AML-193 (cell line): ENCODE measurements around the gene DPY19L3.
"Not testable (repeated sequence)": the region's sequence is repeated elsewhere in the genome, so short reads cannot be mapped to it uniquely, and the experiment has no call there.

ENCODE experiments used
- DNase-seq, 2 experiments: peaks; one replicate each; lab custom pipeline; 2025; lab: John Stamatoyannopoulos, UW

DPY19L3 gene

GRCh38 chr19:32405431-32406160 is at the start of gene DPY19L3:
DPY19L3 (plus strand) TSS chr19:32405770; CDS start chr19:32408254, 2,484 bp downstream.
- DNase-seq, result peak; percentile 83 to 85

DNA sequence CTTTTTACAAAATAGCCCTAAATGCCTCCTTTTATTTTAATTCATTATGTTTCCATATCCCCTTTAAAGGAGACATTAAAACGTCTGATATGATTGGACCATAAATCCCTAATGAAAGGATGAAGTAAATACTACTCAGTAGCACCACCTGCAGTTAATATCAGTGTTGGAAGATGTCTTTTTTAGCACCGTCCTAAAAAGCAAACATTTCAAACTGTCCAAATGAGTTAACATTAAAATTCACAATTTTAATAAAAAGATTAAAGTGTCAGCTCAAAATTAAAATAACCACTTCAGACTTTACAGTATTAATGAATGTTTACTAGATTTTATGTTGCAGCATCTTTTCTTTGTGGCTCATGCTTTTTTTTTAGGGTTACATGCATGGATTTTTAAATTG is 47.9 kb upstream of the DPY19L3 start:
- DNase-seq, result peak in 1 of 2 experiments; percentile 15

DNA sequence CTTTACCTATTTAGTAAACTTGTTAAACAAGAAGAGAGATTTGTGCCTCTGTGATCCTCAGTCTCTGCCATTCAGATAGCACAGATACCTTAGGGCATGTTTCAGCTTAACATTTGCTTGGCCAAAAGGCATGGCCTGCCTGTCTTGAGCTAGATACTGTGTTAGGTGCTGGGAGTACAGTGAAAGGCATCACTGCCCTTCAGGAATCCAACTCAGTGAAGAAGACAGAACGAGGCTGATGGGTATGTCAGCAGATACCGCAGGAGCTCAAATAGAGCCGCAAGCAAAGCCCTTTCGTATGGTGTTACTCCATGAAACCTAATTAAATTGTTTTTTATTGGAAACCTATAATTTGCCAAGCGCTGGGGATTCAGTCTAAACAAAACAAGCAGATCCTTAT is 47.2 kb upstream of the DPY19L3 start:
- no peak for DNase-seq

GRCh38 chr19:32359581-32359980 is 46.0 kb upstream of the DPY19L3 start:
- DNase-seq, result no peak

DNA sequence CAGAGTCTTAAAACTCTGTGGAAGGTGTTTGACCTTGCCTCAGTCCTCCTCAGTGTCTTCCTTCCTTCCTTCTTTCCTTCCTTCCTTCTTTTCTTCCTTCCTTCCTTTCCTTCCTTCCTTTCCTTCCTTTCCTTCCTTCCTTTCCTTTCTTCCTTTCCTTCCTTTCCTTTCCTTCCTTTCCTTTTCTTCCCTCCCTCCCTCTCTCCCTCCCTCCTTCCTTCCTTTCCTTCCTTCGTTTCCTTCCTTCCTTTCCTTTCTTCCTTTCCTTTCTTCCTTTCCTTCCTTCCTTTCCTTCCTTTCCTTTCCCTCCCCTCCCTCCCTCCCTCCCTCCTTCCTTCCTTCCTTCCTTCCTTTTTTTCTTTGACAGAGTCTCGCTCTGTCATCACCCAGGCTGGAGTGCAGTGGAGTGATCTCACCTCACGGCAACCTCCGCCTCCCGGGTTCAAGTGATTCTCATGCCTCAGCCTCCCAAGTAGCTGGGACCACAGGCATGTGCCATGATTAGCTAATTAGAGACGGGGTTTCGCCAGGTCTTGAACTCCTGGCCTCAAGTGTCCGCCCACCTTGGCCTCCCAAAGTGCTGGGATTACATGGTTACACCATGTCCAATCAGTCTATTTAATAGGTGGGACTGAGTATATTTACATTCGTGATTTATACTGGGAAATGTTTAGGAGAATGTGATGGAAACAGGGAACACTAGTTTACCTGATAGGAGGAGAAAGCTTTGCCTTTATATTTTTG is 43.8 kb upstream of the DPY19L3 start:
- DNase-seq, result no peak

- DNase-seq, result no peak
These were observed 43.3 kb upstream of the DPY19L3 start for GRCh38 chr19:32362318-32362691.

- DNase-seq, result no peak
These were observed 42.4 kb upstream of the DPY19L3 start for GRCh38 chr19:32363175-32363574.

- no peak for DNase-seq
These were observed 41.9 kb upstream of the DPY19L3 start for GRCh38 chr19:32363632-32364031.

DNA sequence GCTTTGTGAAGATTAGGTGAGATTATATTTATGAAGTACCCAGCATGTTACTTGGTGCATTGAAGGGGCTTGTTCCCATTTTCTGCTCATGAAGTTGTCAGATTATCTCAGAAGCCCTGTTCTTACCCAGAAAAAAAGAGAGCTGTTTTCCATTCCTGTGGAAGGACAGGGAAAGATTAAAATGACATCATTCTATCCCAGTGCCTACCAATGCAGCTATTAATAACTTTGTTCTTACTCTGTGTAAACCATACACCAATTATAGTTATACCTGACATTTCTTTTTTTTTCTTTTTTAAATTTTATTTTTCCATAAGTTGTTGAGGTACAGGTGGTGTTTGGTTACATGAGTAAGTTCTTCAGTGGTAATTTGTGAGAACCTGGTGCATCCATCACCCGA is 41.5 kb upstream of the DPY19L3 start:
- DNase-seq, result no peak

- DNase-seq, result no peak
These were observed 38.5 kb upstream of the DPY19L3 start for GRCh38 chr19:32367063-32367462.

GRCh38 chr19:32367948-32368536 is 37.5 kb upstream of the DPY19L3 start:
- DNase-seq, result no peak

DNA sequence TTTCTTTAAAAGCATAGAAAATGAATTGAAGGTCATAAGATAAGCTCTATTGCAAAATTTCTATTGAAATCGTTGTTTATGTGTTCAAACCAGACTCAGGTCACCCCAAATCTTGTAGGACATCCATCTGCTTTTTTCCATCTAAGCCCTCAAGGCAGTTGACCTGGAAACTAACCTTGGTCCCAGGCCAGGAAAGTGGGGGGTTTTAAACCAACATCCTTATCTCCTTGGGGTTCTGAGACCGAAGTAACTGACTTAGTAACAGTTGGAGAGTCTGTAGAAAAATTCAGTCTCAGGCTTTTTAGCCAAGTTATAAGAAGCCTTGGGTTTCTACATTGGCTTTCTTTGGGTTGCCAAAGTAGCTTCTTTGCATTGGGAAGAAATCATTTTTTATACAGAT is 36.8 kb upstream of the DPY19L3 start:
- no peak for DNase-seq

GRCh38 chr19:32372726-32373517 is 32.6 kb upstream of the DPY19L3 start:
- DNase-seq, result no peak

GRCh38 chr19:32373585-32374295 is 31.8 kb upstream of the DPY19L3 start:
- DNase-seq, result no peak

- not testable (repeated sequence) for DNase-seq
These were observed 31.2 kb upstream of the DPY19L3 start for GRCh38 chr19:32374362-32374761.

DNA sequence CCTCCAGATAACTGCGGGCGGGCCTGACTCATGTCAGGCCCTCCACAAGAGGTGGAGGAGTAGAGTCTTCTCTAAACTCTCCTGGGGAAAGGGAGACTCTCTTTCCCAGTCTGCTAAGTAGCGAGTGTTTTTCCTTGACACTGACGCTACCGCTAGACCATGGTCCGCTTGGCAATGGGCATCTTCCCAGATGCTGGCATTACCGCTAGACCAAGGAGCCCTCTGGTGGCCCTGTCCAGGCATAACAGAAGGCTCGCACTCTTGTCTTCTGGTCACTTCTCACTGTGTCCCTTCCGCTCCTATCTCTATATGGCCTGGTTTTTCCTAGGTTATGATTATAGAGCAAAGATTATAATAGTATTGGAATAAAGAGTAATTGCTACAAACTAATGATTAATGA is 28.5 kb upstream of the DPY19L3 start:
- DNase-seq, result not testable (repeated sequence)

DNA sequence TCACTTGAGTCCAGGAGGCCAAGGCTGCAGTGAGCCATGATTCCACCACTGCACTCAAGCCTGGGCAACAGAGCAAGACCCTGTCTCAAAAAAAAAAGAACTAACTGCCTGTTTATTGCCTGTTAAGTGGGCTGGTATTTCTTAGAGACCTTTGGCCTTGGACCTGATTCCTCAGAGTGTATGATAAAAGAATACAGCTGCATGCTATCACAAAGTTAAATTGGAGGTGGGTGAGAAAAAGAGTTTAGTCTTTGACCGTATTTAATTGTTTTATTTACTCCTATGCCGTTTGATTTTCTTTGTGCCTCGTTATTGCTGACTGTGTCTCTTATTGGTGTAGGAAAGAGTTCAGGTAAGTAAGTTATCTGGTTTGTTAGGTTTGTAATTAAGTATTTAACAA is 25.3 kb upstream of the DPY19L3 start:
- no peak for DNase-seq

- DNase-seq, result no peak
These were observed 17.7 kb upstream of the DPY19L3 start for GRCh38 chr19:32387701-32388392.

- no peak for DNase-seq
These were observed 17.1 kb upstream of the DPY19L3 start for GRCh38 chr19:32388393-32388855.

GRCh38 chr19:32392901-32393300 is 12.7 kb upstream of the DPY19L3 start:
- DNase-seq, result no peak
